GM19468 (cell line): ENCODE data around the gene GC.
"Not testable (repeated sequence)": the region's sequence is repeated elsewhere in the genome, so short reads cannot be mapped to it uniquely, and the experiment has no call there.

ENCODE experiments used
- ATAC-seq: cut with Tn5 transposase; IDR thresholded peaks from one replicate; pipeline ENCODE4 v1.9.1; 2021; ENCODE audit warnings: mild to moderate bottlenecking, moderate library complexity, moderate number of reproducible peaks; ENCODE audit not compliant: unreplicated experiment; ENCODE audit errors: extremely low read depth

GC gene

DNA sequence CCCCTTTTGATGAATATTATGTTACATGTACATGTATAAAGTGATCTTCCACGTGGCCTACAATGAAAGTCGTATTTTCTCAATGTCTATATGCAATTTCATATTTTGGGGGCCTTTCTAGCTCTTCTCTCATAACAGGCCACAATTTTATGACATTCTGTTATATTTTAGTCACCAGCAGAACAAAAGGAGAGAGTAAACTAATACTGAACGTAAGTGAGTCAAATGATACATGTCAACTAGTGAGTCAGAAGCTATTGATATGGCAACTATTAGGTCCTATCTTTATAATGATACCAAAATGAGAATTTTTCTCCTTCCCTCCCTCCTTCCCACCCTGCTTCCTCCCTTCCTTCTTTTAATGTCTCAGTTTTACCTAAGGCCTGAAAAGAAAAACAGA is 14.4 kb downstream of the GC start:
- ATAC-seq, result no peak

DNA sequence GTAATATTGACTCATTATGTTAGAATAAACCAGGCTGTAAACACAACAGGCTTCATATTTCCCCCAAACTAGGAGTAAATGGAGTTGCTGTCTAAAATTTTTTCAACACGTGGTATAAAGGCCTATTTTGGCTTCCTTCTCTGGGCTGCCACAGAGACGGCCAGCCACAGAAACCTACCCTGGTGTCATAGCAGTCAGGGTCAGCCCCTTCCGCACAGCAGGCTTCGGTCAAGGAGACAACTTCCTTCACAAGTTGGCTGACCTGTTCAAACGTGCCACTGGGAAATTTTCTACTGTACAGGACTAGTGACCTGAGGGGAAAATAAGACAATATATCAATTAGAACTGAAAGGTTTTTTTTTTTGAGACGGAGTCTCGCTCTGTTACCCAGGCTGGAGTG is 15.8 kb downstream of the GC start:
- ATAC-seq, result no peak

DNA sequence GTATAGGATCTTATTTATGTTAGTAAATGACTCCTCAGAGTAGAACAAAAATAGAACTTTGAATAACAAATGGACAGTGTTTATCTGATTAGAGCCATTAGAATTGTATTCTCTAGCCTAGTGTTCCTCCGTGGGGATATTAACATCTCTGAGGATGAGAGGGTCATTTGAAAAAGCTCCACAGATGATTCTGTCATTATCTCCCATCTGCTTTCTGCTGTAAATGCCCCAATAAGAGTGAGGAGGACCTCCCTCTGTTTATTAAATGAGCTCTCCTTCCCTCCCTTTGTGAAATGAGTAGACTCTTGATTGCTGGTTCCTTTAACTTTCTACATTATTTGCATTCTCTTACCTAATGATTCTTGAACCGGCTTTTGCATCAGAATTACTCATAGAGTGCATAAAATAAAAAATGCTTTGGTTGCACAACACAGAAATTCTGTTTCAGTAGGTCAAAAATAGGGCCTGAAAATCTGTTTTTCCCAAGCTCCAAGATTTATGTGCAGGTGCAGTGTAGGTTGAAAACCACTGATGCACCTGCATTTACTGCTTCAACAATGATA is 18.0 kb downstream of the GC start:
- no peak for ATAC-seq

DNA sequence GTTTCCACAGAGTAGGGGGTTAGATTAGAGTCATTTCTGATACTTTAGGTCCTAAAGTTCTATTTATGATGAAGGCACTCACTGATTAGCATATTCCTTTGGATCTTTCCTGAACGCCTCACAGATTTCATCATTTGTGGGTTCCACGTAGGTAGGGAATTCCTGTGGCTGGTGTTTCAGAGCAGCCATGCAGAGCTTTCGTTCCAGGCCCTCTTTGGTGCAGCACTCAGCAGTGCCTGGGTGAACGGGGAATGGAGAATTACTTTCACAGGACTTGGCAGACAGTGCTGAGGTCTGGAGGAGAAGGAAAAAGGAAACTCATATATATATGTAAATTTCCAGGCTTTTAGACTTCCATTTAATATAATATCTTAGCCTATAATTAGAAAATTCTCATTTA is 18.5 kb downstream of the GC start:
- no peak for ATAC-seq

DNA sequence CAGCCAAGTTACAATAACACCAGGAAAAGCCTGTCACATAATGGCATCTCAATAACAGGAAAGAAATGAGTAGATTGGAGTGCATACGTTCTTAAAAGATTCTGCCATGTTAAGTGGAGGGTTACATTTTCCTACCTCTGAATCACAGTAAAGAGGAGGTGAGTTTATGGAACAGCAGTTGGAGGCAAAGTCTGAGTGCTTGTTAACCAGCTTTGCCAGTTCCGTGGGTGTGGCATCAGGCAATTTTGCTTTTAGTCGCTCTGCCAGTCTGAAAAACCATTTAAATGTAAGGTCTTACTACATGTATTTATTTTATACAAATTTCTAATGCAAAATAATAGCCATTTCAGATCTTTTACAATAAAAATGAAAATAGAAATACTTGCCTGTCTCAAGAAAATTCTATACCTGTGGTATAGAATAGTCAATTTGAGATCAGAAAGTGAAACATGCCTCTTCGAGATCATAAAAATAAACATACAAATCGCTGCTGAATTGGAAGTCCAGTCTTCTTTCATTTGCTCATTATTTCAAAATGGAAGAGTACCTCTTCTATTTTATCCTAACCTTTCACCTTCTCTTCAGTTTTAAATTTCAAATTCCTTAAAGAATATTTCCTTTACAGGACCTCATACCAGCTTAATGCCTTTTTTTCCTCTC is 31.4 kb downstream of the GC start:
- ATAC-seq, result no peak

DNA sequence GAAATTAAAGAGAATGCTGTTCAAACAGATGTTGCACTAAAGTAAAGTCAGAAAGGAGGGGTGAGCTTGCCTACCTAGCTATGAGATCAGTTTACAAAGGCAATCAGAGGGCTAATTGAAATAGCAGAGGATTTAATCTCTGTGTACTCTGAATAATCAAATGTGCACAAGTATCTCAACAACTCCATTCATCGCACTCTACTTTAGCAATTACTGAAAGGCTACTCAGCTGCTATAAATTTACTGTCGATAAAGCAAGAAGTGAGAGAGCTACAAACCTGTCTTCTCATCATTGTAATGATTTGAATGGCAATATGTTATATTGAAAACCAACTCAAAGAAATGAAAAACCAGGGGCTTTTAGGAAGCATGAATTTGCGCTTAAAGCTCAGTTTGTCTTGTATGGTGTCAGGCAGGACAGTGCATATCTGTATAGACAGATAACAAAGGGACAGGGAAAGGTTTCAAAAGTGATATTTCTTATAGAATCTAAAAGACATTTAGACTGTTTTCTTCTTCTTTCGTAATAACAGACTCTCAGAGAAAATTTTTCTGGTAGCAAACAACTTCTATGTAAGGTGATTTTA is 34.8 kb downstream of the GC start:
- no peak for ATAC-seq

DNA sequence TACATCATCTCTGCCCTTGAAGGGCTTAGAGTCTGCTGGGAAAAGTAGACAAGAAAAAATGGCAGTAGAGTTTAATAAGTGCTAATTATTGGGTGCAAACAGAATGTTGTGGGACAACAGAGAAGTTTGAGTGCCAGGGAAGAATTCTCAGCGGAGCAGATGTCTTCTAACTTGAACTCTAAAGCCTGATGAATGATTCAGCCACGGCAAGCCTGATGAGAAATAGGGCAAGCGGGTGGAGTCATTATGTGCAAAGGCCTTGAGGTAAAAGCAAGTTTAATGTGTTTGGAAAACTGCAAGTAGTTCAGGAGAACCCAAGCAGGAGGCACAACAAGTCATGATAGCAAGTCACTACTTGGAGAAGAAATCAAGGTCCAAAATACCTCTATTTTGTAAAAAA is 37.5 kb downstream of the GC start:
- ATAC-seq, result no peak

DNA sequence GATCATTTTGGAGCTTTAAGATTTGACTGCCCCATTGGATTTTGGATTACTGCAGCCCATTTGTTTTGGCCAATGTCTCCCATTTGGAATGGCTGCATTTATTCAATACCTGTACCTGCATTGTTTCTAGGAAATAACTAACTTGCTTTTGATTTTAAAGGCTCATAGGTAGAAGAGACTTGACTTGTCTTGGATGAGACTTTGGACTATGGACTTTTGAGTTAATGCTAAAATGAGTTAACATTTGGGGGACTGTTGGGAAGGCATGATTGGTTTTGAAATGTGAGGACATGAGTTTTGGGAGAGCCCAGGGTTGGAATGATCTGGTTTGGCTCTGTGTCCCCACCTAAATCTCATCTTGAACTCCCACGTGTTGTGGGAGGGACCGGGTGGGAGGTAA is 45.1 kb downstream of the GC start:
- ATAC-seq, result not testable (repeated sequence)

DNA sequence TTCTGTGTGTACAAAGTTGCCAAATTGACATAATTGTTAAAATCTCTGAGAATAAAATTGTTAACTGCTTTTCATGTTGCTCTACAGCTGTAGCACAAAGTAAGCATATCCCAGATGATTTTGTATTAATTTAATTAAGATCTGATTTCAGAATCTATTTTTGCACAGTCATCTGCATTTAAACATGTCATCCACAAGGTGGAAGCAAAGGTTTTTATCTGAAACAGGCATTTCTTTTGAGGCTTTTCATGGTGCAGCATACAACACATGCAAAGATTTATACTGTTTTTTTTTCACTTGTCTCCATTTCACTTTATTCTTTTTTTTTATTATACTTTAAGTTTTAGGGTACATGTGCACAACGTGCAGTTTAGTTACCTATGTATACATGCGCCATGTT is 51.2 kb downstream of the GC start:
- ATAC-seq, result no peak

DNA sequence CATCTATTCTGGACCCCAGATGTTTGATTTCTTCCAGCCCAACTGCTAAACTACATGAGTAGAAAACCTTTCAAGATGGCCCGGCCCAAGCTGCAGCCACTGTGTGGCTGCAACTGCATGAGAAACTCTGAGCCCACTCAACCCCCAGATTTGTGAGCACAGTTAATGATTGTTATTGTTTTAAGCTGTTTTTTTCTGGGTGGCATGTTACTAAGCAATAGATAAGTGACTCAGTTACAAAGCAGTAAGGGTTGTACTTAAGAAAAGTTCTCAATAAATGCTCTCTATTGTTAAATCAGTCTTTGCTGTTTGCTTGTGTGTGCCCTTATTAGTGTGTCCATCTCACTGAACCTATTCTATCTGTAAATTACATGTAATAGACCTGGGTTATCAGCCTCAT is 51.8 kb downstream of the GC start:
- no peak for ATAC-seq

DNA sequence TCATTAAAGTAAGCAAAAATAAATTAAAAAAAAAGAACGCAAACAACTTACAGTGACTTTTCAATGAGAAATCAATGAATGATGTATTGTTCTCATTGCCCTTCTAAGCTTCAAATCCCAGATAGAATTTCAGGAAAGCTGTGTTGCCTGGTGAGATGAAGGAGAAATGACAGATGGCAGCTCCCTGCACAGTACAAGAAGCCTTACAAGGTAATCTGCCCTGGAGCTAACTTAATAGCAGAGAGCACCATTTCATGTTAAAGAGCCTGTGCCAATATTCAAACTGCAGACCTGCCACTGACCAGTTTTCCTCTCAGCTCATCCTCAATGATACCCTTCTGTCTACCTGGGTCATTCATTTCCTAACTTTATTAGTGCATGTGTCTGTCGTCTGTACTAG is 54.0 kb downstream of the GC start:
- ATAC-seq, result no peak

DNA sequence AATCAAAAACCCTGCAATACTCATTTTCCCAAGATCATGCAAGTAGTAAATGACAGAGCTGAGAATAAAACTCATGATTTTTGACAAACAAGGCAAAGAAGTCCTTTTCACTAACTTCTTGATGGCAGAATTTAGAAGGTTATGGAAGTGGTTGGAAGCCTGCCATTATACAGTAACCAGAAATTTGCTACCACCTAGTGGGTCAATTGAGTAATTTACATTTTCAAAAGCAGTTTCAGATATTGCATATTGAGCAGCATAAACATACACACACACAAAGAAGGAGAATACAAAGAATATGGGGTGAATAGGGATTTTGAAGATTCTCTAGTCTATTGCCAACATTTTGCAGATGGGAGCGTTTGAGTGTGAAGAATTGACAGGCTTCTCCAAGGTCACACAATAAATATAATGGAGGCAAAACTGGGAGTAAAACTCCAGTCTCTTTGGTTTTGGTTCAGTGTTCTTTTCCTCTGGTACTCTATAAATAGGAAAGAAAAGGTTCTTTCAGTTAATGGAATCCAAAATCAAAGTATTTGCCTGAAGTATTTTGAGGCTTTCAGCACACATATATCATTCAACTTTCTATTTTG is 70.2 kb downstream of the GC start:
- peak; percentile 34 for ATAC-seq

DNA sequence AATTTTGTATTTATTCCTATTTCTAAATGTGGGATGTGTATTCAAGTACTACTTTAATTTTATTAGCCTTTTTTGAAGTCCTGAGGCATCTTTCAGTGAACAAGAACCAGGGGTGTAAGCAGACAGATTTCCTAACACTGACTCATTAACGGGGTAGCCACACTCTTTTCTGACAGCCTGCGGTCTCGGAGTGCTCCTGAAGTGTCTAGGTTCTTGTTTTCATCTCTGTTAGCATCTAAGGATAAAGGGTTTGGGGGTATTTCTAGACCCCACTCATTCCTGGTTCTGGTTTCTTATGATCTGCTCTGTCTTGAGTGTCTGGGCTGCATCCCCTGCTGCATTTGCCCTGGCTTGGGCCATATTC is 71.9 kb downstream of the GC start:
- ATAC-seq, result no peak

DNA sequence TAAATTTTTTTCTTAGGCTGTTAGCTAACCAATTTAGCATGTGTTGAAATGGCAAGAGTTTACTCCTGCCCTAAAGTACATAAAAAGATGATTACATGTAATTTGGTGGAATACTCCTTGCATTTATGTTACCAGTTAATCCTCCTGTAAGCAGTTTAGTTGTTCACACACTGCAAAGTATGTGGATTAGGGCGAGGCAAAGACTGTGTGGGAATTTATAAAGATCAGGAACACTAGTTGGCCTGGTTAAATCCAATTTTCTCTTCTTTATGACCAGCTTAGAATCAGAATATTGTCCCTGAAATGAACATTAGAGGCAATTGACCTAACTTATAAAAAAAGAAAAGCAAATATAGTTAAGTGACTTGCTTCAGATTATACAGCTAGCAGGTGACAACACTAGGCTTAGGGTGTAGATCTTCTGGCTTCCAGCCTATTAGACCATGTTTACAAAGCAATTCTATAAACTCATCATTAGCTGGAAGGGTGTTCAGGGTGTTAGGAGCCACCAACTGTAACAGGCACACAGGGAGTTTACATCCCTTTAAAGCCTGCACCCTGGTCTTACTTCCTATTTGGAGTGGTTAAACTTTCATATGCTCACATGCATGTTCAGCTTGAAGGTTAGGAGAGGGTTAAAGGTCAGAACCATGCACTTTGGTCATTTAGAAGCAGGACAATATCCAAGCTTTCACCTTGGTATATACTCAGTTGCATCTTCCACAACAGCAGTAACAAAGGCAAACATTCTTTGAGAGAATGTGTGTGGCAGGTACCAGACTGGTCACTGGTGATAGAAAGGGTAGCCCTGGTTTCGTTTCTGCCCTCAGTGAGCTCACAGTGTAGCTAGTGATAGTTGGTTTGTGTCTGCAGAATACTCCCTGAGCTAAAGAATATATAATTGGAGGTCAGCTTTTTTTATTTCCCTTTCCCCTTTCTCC is 72.6 kb downstream of the GC start:
- no peak for ATAC-seq

DNA sequence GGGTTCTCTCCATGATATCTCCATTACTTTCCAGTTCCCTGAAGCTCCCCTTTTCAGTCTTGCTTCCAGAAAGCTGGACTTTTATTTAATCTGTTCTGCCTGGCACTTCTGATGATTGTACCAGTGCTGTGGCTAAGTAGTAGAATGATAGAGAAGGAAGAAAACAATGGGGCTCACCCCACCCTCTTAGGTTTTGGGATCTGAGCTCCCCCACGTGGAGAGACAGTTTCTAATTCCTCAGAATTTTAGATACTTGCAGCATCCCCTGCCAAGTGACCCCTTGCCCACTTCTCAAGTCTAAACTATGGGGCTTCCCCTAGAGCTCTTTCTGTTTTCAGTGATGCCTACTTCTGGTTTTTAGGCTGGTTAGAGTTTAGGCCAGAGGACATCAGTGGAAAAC is 73.9 kb downstream of the GC start:
- no peak for ATAC-seq

DNA sequence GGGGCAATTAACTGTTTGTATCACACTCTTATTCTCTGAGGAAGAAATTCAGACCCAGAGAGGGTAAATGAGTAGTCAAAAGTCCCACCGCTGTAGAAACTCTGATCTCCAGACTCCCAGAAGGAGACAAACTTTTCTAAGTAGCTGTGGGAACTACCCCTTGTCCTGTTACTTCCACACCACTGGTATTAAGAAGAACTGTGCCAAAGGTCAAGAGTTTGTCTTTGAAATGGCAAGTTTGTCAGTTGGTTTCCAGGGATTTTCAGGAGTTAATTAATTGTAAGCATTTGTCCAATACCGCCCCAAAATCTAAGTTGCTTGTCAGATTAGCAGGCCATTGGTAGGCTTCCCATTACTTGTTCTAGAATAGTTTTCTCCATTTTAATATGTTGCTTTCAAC is 85.7 kb downstream of the GC start:
- no peak for ATAC-seq

DNA sequence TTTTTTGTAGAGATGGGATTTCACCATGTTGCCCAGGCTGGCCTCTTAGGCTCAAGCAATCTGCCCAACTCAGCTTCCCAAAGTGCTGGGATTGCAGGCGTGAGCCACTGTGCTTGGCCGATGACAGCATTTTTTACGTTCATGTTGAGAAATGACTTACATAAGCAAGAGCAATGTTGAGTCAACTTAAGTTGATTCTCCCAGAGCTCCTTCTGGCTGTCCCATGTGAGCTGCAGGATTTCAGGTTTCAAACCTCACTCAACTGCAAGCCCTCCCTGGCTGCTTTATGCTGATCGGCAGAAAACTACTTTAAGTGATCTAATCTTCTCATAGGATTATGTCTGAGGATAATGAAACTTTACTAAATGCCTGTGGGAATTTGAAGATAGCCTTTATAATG is 86.8 kb downstream of the GC start:
- ATAC-seq, result no peak

DNA sequence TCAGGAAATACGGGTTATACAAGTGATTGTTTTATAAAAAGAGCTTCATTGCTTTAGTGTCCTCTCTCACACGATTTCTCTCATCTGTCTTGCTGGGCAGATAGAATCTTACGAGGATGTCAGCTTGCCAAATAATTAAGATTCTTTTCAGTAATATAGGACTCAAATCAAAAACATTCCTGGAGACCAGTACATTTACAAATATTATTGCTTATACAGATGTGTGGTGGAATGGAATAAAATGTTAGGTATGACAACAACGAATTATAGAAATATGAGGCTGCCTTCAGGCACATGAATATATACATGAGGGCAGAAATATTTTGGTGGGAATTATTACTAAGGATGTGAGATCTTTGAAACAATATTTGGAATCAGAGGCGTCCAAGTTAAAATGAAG is 88.9 kb downstream of the GC start:
- no peak for ATAC-seq

DNA sequence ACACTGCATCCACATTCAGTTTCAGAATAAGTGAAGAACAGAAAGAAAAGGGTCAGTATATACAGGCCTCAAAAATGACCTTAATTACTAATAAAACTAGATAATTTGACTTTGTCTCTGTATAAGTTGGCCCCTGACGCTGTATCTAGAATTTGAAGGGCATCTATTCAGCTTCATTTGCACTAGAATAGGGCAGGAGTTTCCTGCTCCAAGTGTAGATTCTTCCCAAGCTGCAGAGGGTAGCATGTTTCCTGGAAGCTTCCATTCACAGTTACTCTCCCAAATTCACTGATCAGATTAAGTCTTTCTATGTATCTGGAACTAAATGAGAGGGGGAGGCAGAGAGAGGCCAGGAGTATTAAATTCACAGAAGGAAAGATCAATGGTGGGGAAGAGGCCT is 90.9 kb downstream of the GC start:
- no peak for ATAC-seq

DNA sequence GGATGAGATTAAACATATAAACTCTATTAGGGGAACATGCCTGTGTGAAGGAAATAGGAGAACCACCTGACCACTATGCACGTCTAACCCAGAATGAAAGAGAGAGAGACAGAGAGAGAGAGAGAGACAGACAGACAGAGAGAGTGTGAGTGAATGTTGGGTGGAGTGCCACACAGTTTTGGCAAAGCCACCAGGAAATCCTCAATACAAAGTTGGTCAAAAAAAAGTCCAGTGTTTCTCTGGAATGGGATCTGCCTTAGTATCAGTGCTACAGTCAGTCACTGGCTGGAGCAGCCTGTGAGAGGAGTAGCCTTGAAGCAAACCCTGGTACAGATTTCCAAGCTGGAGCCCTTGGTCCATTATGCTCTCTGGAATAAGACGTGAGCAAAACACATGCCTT is 91.7 kb downstream of the GC start:
- ATAC-seq, result no peak
